Posterior vena cava (tissue), 2 donors: ENCODE data around the gene GRB14. TPM values are rescaled to one million over a fixed set of nuclear protein-coding genes. Genes with fewer than 3 reads are reported as not detected.
"Not testable (repeated sequence)": the region's sequence is repeated elsewhere in the genome, so short reads cannot be mapped to it uniquely, and the experiment has no call there.

Source experiments
- DNase-seq: peaks from one replicate; pipeline ENCODE4 v3.0.0-alpha.2; 2020; ENCODE audit warnings: low spot score
- intact Hi-C, 2 donors: fragments of 100-400 bp; cut with DNase I; formaldehyde crosslinking; loops; one replicate each; pipeline versions ENCODE4 v1.14.1 to v1.14.2; 2022 to 2023
- total RNA-seq, 2 donors: library from RNA; stranded (reverse); fragmentation: NEBNext Ultra II Directional; extraction: Animal tissue kit (Norgen Biotek cat#: 25700); gene quantifications; one replicate each; pipeline ENCODE4 v1.2.1, GENCODE V29; 2021
- donor health status: DM: yes; HTN: yes; CAD: no.
- donor health status: DM: yes; HTN: yes; CAD: no.

Gene GRB14
- total RNA-seq, 2 donors from 2014 or later, result 6.2 to 8.0 TPM

- intact Hi-C loops, result loop anchor here (10.0 kb wide), 1 partner anchor 149 kb away; no protein-coding TSS in a partner anchor
- DNase-seq, result no peak
These were observed 55.9 kb downstream of the GRB14 start for GRCh38 chr2:164565359-164565758.

- DNase-seq, result no peak
- intact Hi-C loops, result loop anchor here (5.0 to 10.0 kb wide), 2 partner anchors 35 to 152 kb away; no protein-coding TSS in a partner anchor
These were observed 58.6 kb downstream of the GRB14 start for GRCh38 chr2:164562666-164563065.

GRCh38 chr2:164561991-164562390 lies 59.3 kb downstream of the GRB14 start:
- intact Hi-C loops, result loop anchor here (5.0 to 10.0 kb wide), 2 partner anchors 35 to 153 kb away; no protein-coding TSS in a partner anchor

GRCh38 chr2:164561416-164561815 lies 59.9 kb downstream of the GRB14 start:
- DNase-seq, result no peak
- intact Hi-C loops, result loop anchor here (5.0 to 10.0 kb wide), 2 partner anchors 36 to 153 kb away; no protein-coding TSS in a partner anchor

More at GRCh38 chr2:164561991-164562390, 59.3 kb downstream of the GRB14 start:
- DNase-seq, result no peak

GRCh38 chr2:164560902-164561301 lies 60.4 kb downstream of the GRB14 start:
- DNase-seq, result no peak
- intact Hi-C loops, result loop anchor here (5.0 to 10.0 kb wide), 2 partner anchors 36 to 154 kb away; no protein-coding TSS in a partner anchor

GRCh38 chr2:164560181-164560792 lies 61.0 kb downstream of the GRB14 start:
- intact Hi-C loops, result loop anchor here (5.0 to 10.0 kb wide), 2 partner anchors 37 to 155 kb away; no protein-coding TSS in a partner anchor
- DNase-seq, result no peak

GRCh38 chr2:164558450-164558849 lies 62.8 kb downstream of the GRB14 start:
- no peak for DNase-seq

GRCh38 chr2:164554487-164554886 lies 66.8 kb downstream of the GRB14 start:
- intact Hi-C loops, result loop anchor here in 1 of 2 donors (5.0 kb wide), 1 partner anchor 508 kb away; no protein-coding TSS in a partner anchor
- DNase-seq, result no peak

More at GRCh38 chr2:164558450-164558849, 62.8 kb downstream of the GRB14 start:
- intact Hi-C loops, result no loop called here

GRCh38 chr2:164551519-164551918 lies 69.8 kb downstream of the GRB14 start:
- intact Hi-C loops, result loop anchor here in 1 of 2 donors (5.0 kb wide), 1 partner anchor 511 kb away; no protein-coding TSS in a partner anchor
- DNase-seq, result no peak

GRCh38 chr2:164549705-164550104 lies 71.6 kb downstream of the GRB14 start:
- DNase-seq, result not testable (repeated sequence)
- intact Hi-C loops, result loop anchor here in 1 of 2 donors (5.0 kb wide), 1 partner anchor 513 kb away; no protein-coding TSS in a partner anchor

GRCh38 chr2:164545484-164545883 lies 75.8 kb downstream of the GRB14 start:
- DNase-seq, result no peak
- intact Hi-C loops, result no loop called here

- intact Hi-C loops, result no loop called here
- no peak for DNase-seq
These were observed 78.7 kb downstream of the GRB14 start for GRCh38 chr2:164542581-164543021.

- intact Hi-C loops, result no loop called here
- DNase-seq, result no peak
These were observed 82.9 kb downstream of the GRB14 start for GRCh38 chr2:164538240-164538866.

GRCh38 chr2:164535280-164536025 lies 85.8 kb downstream of the GRB14 start:
- no peak for DNase-seq
- intact Hi-C loops, result no loop called here

GRCh38 chr2:164530464-164530863 lies 90.8 kb downstream of the GRB14 start:
- no peak for DNase-seq
- intact Hi-C loops, result no loop called here

- intact Hi-C loops, result no loop called here
These were observed 97.6 kb downstream of the GRB14 start for GRCh38 chr2:164523726-164524125.

GRCh38 chr2:164523009-164523408 lies 98.3 kb downstream of the GRB14 start:
- DNase-seq, result no peak
- intact Hi-C loops, result no loop called here

More at GRCh38 chr2:164523726-164524125, 97.6 kb downstream of the GRB14 start:
- no peak for DNase-seq

- intact Hi-C loops, result no loop called here
- no peak for DNase-seq
These were observed 98.7 kb downstream of the GRB14 start for GRCh38 chr2:164522561-164522981.

GRCh38 chr2:164515734-164516133 lies 105.5 kb downstream of the GRB14 start:
- intact Hi-C loops, result no loop called here
- no peak for DNase-seq
